Sigmoid colon (tissue), 7 donors: ENCODE results near the gene RXFP3. TPM values are rescaled to one million over a fixed set of nuclear protein-coding genes. Genes with fewer than 3 reads are reported as not detected.

Source experiments
- DNase-seq: peaks from one replicate; pipeline ENCODE4 v3.0.0-alpha.2; 2019
- H3K27ac ChIP-seq, 4 donors: fragments of 200-600 bp; sonication (generic); one replicate each; pipeline ENCODE4 v1.5.1; 2016 to 2019; ENCODE audit warnings: mild to moderate bottlenecking in 1 of 4
- H3K27me3 ChIP-seq, 3 donors: fragments of 200-600 bp; sonication (generic); one replicate each; pipeline ENCODE4 v1.5.1; 2019; ENCODE audit warnings: mild to moderate bottlenecking in 1 of 3
- H3K36me3 ChIP-seq, 4 donors: fragments of 200-600 bp; sonication (generic); one replicate each; pipeline ENCODE4 v1.5.1; 2016 to 2019
- H3K4me1 ChIP-seq, 4 donors: fragments of 200-600 bp; sonication (generic); one replicate each; pipeline ENCODE4 v1.5.1; 2017 to 2019
- H3K4me3 ChIP-seq, 4 donors: fragments of 200-600 bp; sonication (generic); one replicate each; pipeline ENCODE4 v1.5.1; 2017 to 2019; ENCODE audit warnings: mild to moderate bottlenecking in 2 of 4, moderate library complexity in 1 of 4
- H3K9me3 ChIP-seq, 4 donors: fragments of 200-600 bp in 3 of 4; sonication (generic) in 3 of 4; one replicate each; pipeline versions ENCODE4 v1.5.1 to v1.6.1; 2013 to 2019
- CTCF ChIP-seq, 4 experiments: fragments of 450-650 bp in 3 of 4; fragments of 200-600 bp in 1 of 4; IDR thresholded peaks; one replicate each; pipeline ENCODE4 v1.5.1; 2016 to 2019; ENCODE audit warnings: antibody characterized with exemption in 4 of 4, mild to moderate bottlenecking in 3 of 4, moderate library complexity in 2 of 4
- EP300 ChIP-seq, 4 donors: sonication (generic); formaldehyde crosslinking; IDR thresholded peaks; one replicate each; pipeline ENCODE4 v1.6.1; 2017; ENCODE audit warnings: antibody characterized with exemption in 4 of 4
- POLR2A ChIP-seq, 2 donors: fragments of 450-650 bp; IDR thresholded peaks; one replicate each; pipeline ENCODE4 v1.6.1; 2016; ENCODE audit warnings: antibody characterized with exemption in 2 of 2, mild to moderate bottlenecking in 2 of 2, moderate library complexity in 2 of 2
- POLR2AphosphoS5 ChIP-seq, 4 donors: sonication (generic); formaldehyde crosslinking; IDR thresholded peaks; one replicate each; pipeline ENCODE4 v1.6.1; 2017; ENCODE audit warnings: antibody characterized with exemption in 4 of 4
- WGBS, 2 donors: extraction: QIAGEN DNeasy Blood & Tissue Kit; methylation state at CpG; one replicate each; pipeline ENCODE4 v1.1.7; 2013; 5-methylcytosine and 5-hydroxymethylcytosine counted together
- intact Hi-C: fragments of 100-400 bp; cut with DNase I; formaldehyde crosslinking; loops from one replicate; pipeline ENCODE4 v1.15.1; 2023
- polyA plus RNA-seq, 3 donors: library from polyadenylated mRNA; stranded (reverse); fragments of 200-250 nt; gene quantifications; one replicate each; pipeline ENCODE4 v1.2.3, GENCODE V29; 2013
- small RNA-seq, 3 donors: library from RNA; depleted of rRNA; stranded (forward); fragments of <200 nt; gene quantifications; one replicate each; pipeline ENCODE3, GENCODE V24; 2016
- total RNA-seq, 4 donors: library from RNA; depleted of rRNA; stranded (reverse); fragments of >200 nt; gene quantifications; one replicate each; pipeline ENCODE4 v1.1.0, GENCODE V29; 2016
- donor health status: healthy with polysubstance abuse.
- donor health status: Bipolar disorder and iron deficiency.
- donor health status: healthy.

Gene RXFP3
- total and polyA plus RNA-seq, 7 donors = not detected

GRCh38 chr5:33984671-33985124 lies 48.5 kb downstream of the RXFP3 start, which contains the start of gene SLC45A2:
TSS of gene SLC45A2 (minus strand) at chr5:33984693. CDS start at chr5:33984583, 110 bp downstream.
- WGBS, 2 donors = 73 to 78% methylated on average over 7 of the region's 7 CpGs
- H3K27ac ChIP-seq = no peak within 1 kb of the TSS
- no peak for TF ChIP-seq POLR2AphosphoS5 (IDR thresholded peaks at IDR 0.05)
- no peak for TF ChIP-seq POLR2A (IDR thresholded peaks at IDR 0.05)
- no peak for TF ChIP-seq EP300 (IDR thresholded peaks at IDR 0.05)
- TF ChIP-seq CTCF (IDR thresholded peaks at IDR 0.05) = no peak
- no peak for DNase-seq
- H3K4me3 ChIP-seq = no peak within 1 kb of the TSS
- H3K27me3 ChIP-seq = no peaks in the 10 kb centered on the region
- no peaks in the 10 kb centered on the region for H3K9me3 ChIP-seq
- intact Hi-C loops = no loop called here
- H3K4me1 ChIP-seq = no peaks in the 10 kb centered on the region
- H3K36me3 ChIP-seq = peaks cover 0 to 34% (median 9%) of the 10 kb centered on the region in 4 donors

- intact Hi-C loops = no loop called here
- peaks cover 0 to 34% (median 9%) of the 10 kb centered on the region in 4 donors for H3K36me3 ChIP-seq
- no peaks in the 10 kb centered on the region for H3K4me1 ChIP-seq
- no peaks in the 10 kb centered on the region for H3K9me3 ChIP-seq
- 96% methylated on average over 6 of the region's 6 CpGs for WGBS, 2 donors
- no peak overlapping the region for H3K4me3 ChIP-seq
- no peaks in the 10 kb centered on the region for H3K27me3 ChIP-seq
- no peak for DNase-seq
- no peak overlapping the region for H3K27ac ChIP-seq
- TF ChIP-seq POLR2A (IDR thresholded peaks at IDR 0.05) = no peak
- no peak for TF ChIP-seq EP300 (IDR thresholded peaks at IDR 0.05)
- TF ChIP-seq POLR2AphosphoS5 (IDR thresholded peaks at IDR 0.05) = no peak
- no peak for TF ChIP-seq CTCF (IDR thresholded peaks at IDR 0.05)
Measured at GRCh38 chr5:33985447-33985846, 49.3 kb downstream of the RXFP3 start.

Small RNAs within 50 kb of the gene (small RNA-seq; reads per million reads assigned to genes)
- 0 reads per million in 3 donors for gene RNU6-923P

Other genes starting within 250 kb of the RXFP3 start
- gene ADAMTS12, start 44.4 kb upstream of the RXFP3 start, total RNA-seq = 1 to 10 TPM; 1.8 to 5.4 (median 4.0) TPM
- 1 to 10 TPM in 1 of 3 donors, under 1 TPM in 1, not detected in 1; 0.42 to 1.2 TPM for gene ADAMTS12, start 44.4 kb upstream of the RXFP3 start, polyA plus RNA-seq
- under 1 TPM in 1 of 4 donors, not detected in 3; 0.27 TPM for gene SLC45A2, start 48.3 kb downstream of the RXFP3 start, total RNA-seq
- gene SLC45A2, start 48.3 kb downstream of the RXFP3 start, polyA plus RNA-seq = under 1 TPM in 1 of 3 donors, not detected in 2; 0.03 TPM
- gene AMACR, start 71.7 kb downstream of the RXFP3 start, total RNA-seq = 10 to 100 TPM in 2 of 4 donors, 1 to 10 TPM in 2; 5.3 to 11.4 (median 9.3) TPM
- 100 to 1,000 TPM in 1 of 3 donors, 10 to 100 TPM in 2; 21.3 to 106 (median 43.8) TPM for gene AMACR, start 71.7 kb downstream of the RXFP3 start, polyA plus RNA-seq
- 10 to 100 TPM; 13.3 to 32.8 (median 17.0) TPM for gene C1QTNF3, start 106.8 kb downstream of the RXFP3 start, total RNA-seq
- gene C1QTNF3, start 106.8 kb downstream of the RXFP3 start, polyA plus RNA-seq = 1 to 10 TPM in 2 of 3 donors, under 1 TPM in 1; 0.46 to 5.4 (median 3.0) TPM